ENCODE data around the gene TTLL11.

GRCh38 chr9:122092611-122093506 is at the start of gene TTLL11:
- TF ChIP-seq CTCF (IDR thresholded peaks at IDR 0.05) = peak in 1 of 6 experiments; percentile 40
- peak in 1 of 4 donors; percentile 52 for TF ChIP-seq POLR2A (IDR thresholded peaks at IDR 0.05)
